Activated CD8-positive, alpha-beta memory T cell treated with anti-CD3 and anti-CD28 coated beads, Interleukin-2, amount 10 ng/mL, durations not matched to agents 7 days and 5 days (primary cell): ENCODE measurements around the gene CDH4. TPM values are rescaled to one million over a fixed set of nuclear protein-coding genes. Genes with fewer than 3 reads are reported as not detected.

ENCODE experiments used
- ATAC-seq: fragments of 150-1000 bp; cut with Tn5 transposase; one replicate; pipeline ENCODE4 v1.10.0; 2021; ENCODE audit warnings: moderate library complexity
- CTCF ChIA-PET: fragments of 350-600 bp; sonication (Branson Sonifier 250); formaldehyde crosslinking; loops from one replicate; lab custom pipeline; 2021; ENCODE audit warnings: antibody characterized with exemption; lab: Charles Lee
- DNase-seq: peaks from one replicate; pipeline ENCODE4 v3.0.0-alpha.2; 2020
- H3K27ac Mint-ChIP-seq: one replicate; pipeline ENCODE4 v1.8.0; 2021; ENCODE audit warnings: mild to moderate bottlenecking, mixed read lengths
- H3K27me3 Mint-ChIP-seq: one replicate; pipeline ENCODE4 v1.8.0; 2021; ENCODE audit warnings: mixed read lengths
- H3K36me3 Mint-ChIP-seq: one replicate; pipeline ENCODE4 v1.8.0; 2021; ENCODE audit warnings: mild to moderate bottlenecking, mixed read lengths
- H3K4me1 Mint-ChIP-seq: one replicate; pipeline ENCODE4 v1.8.0; 2021; ENCODE audit warnings: mixed read lengths
- H3K4me3 Mint-ChIP-seq: one replicate; pipeline ENCODE4 v1.8.0; 2021; ENCODE audit warnings: mild to moderate bottlenecking, moderate library complexity, mixed read lengths
- H3K9me3 Mint-ChIP-seq: one replicate; pipeline ENCODE4 v1.8.0; 2022; ENCODE audit warnings: low read depth, mixed read lengths
- total RNA-seq, 2 experiments: library from RNA; stranded (reverse); gene quantifications; one replicate each; pipeline ENCODE4 v1.2.3, GENCODE V29; 2021

The CDH4 gene
- total RNA-seq, 2 experiments from 2014 or later = 0.02 TPM; not detected in 1

DNA sequence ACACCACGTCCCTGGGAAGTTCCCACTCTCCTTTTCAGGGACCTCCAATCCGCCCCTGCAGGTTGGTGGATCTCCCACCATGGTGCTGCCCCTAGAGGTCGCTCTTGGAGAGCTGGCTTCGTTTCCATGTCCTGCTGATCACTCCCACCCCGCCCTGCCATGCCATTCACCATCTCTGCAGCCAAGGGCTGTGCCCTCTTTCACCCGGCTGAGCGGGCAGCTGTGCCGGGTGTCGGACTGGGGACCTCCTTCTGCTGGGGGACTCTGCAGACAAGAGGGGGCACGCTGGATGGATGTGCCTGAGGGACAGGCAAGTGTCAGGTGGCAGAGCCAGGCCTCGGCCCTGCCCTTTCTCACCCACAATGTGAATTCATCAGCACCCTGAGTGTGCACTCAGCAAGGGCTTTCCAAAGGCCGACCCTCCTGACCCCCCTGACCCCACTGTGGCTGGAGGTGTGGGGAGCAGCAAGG lies 347.0 kb downstream of the CDH4 start:
- Mint-ChIP-seq H3K4me1 (no peaks in the 10 kb centered on the region), H3K27ac (no peak overlapping the region), H3K27me3 (no peaks in the 10 kb centered on the region), H3K9me3 (peaks cover 7% of the 10 kb centered on the region), H3K36me3 (no peaks in the 10 kb centered on the region), H3K4me3 (no peak overlapping the region)
- ATAC-seq (no peak), DNase-seq (no peak)
- CTCF ChIA-PET = no interaction called here

DNA sequence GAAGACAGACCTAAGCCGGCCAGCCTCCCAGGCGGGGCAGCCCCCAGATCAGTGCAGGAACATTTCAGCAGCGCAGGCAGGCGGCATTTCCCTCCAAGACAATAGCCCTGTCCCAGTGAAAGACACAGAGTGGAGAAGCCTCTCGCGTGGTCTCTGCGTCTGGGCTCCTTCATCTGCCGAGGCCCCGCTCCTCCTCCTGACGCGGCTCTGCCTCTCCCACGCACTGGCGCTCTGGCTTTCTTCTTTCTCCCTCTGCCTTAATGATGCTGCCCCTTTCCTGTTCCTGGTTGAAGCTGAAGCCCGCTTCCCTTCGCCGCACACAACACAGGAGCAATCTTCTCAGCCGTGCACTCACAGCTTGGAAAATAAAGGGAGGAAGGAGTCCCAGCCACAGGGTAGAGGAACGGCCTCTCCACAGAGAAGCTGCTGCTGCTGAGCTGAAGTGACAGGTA lies 347.5 kb downstream of the CDH4 start:
- H3K27me3 Mint-ChIP-seq = no peaks in the 10 kb centered on the region
- H3K4me3 Mint-ChIP-seq = no peak overlapping the region
- H3K4me1 Mint-ChIP-seq = no peaks in the 10 kb centered on the region
- ATAC-seq (no peak), DNase-seq (no peak)
- no peaks in the 10 kb centered on the region for H3K36me3 Mint-ChIP-seq
- H3K27ac Mint-ChIP-seq = no peak overlapping the region
- peaks cover 9% of the 10 kb centered on the region for H3K9me3 Mint-ChIP-seq
- CTCF ChIA-PET = no interaction called here

DNA sequence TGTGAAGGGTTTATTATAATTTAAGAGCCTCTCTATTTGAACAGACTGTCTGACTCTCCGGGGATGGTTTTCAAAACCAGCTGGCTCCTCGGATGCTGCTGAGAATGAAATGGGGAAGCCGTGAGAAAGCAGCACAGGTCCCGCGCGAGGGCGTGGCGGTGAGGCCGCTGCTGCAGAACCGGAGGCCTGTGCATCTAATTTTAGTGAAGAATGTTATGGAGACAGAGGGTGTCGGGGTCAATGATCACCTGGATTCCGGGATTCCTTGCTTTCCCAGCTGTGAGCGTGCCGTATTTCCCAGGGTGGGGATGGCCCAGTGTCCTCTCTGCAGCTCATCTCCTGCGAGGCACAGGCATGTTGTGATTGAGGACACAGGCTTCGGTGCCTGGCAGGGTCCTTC lies 348.0 kb downstream of the CDH4 start:
- DNase-seq (no peak), ATAC-seq (no peak)
- Mint-ChIP-seq H3K4me1 (no peaks in the 10 kb centered on the region), H3K9me3 (peaks cover 10% of the 10 kb centered on the region), H3K36me3 (no peaks in the 10 kb centered on the region), H3K27ac (no peak overlapping the region), H3K27me3 (no peaks in the 10 kb centered on the region), H3K4me3 (no peak overlapping the region)
- CTCF ChIA-PET = no interaction called here

DNA sequence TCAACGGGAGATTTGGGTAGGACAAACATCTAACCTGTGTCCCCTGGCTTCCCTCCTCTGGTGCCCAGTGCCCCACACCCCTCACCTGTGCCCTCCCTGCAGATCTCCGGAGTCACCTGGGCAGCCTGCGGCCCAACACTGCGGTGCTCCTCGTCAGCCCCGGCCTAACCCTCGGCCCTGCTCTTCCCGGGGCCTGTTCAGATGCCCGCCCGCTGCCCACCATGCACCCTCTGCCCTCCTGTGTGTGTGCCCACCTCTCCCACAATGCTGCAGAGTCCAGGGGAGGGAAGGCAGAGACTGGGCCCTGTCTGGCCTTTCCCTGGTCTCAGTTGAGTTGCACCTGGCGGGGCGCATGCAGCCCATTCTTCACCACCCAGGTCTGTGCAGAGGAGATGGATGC lies 349.3 kb downstream of the CDH4 start:
- no peak for ATAC-seq
- H3K27ac Mint-ChIP-seq = no peak overlapping the region
- no peaks in the 10 kb centered on the region for H3K36me3 Mint-ChIP-seq
- H3K27me3 Mint-ChIP-seq = no peaks in the 10 kb centered on the region
- peaks cover 7% of the 10 kb centered on the region for H3K9me3 Mint-ChIP-seq
- no peak for DNase-seq
- no peak overlapping the region for H3K4me3 Mint-ChIP-seq
- CTCF ChIA-PET = no interaction called here
- no peaks in the 10 kb centered on the region for H3K4me1 Mint-ChIP-seq

DNA sequence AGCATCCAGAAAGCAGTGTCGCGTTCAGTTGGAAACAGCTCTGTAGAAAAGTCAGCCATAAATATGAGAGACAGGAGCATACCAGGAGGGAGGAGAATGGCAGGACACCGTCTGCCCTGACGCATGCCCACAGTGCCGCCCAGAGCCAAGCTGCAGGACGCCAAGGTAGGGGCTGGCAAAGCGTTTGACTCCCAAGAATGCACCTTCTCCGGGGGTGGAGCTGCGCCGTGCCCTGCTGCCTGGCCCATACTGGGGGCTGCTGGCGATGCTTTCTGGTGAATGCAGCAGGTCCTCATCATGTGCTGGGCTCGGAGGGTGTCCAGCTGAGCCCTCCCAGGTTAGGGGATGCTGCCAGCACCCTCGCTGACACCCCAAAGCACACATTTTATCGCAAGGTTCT lies 349.8 kb downstream of the CDH4 start:
- Mint-ChIP-seq H3K4me3 (no peak overlapping the region), H3K36me3 (no peaks in the 10 kb centered on the region), H3K4me1 (no peaks in the 10 kb centered on the region), H3K9me3 (peaks cover 4% of the 10 kb centered on the region), H3K27ac (no peak overlapping the region), H3K27me3 (no peaks in the 10 kb centered on the region)
- CTCF ChIA-PET = no interaction called here
- no peak for ATAC-seq
- DNase-seq = no peak

DNA sequence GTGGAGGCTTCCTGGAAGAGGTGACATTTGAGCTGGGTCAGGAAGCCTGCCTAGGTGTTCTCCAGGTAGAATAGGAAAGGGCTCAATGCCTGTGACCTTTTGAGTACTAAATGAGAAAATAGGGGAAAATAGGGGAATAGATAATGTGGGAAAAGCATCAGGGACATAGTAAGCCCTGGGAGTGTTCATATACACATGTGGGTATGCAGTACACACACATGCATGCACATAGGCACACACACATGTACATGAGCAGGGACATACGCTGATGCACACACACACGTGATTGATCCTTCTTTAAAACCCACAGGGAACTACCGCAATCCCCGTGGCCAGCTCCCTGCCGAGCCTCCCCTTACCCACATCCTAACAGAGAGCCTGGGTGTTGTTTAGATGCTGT lies 351.7 kb downstream of the CDH4 start:
- H3K4me1 Mint-ChIP-seq = no peaks in the 10 kb centered on the region
- H3K9me3 Mint-ChIP-seq = peaks cover 2% of the 10 kb centered on the region
- H3K27ac Mint-ChIP-seq = no peak overlapping the region
- no peak for DNase-seq
- CTCF ChIA-PET = no interaction called here
- ATAC-seq = no peak
- H3K4me3 Mint-ChIP-seq = no peak overlapping the region
- H3K27me3 Mint-ChIP-seq = no peaks in the 10 kb centered on the region
- no peaks in the 10 kb centered on the region for H3K36me3 Mint-ChIP-seq

DNA sequence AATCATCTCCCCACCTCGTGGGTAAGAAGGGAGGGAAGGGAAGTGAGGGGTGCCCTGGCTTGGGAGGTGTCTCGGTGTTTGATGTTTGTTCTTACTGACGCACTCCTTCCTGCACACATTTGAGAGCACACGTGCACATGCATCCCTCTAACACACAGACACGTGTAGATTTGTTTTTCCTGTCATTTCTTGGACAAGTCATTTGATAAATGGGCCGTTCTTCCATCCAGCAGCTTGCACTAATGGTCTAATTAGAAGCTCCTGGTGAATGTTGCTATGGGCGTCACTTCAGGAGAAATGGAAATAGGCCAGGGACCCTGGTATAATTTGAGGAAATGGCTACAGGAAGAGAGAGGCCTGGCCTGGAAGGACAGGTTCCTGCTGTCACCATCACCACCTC lies 352.5 kb downstream of the CDH4 start:
- no peak overlapping the region for H3K4me3 Mint-ChIP-seq
- no peak overlapping the region for H3K27ac Mint-ChIP-seq
- H3K27me3 Mint-ChIP-seq = no peaks in the 10 kb centered on the region
- peaks cover 2% of the 10 kb centered on the region for H3K9me3 Mint-ChIP-seq
- H3K36me3 Mint-ChIP-seq = no peaks in the 10 kb centered on the region
- CTCF ChIA-PET = no interaction called here
- H3K4me1 Mint-ChIP-seq = no peaks in the 10 kb centered on the region
- DNase-seq (no peak), ATAC-seq (no peak)

DNA sequence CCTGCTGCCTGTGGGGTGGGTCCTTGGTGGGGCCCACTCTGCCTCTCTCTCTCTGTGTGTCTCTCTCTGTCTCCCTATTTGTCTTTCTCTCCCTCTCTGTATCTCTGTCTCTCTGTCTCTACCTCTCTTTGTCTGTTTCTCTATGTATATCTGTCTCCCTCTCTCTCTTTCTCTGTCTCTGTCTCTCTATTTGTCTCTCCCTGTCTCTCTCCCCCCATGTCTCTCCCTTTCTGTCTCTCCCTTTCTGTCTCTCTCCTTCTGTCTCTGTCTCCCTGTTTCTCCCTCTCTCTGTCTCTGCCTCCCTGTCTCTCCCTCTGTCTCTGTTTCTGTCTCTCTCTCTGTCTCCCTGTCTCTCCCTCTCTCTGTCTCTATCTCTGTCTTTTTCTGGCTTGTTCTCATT lies 353.2 kb downstream of the CDH4 start:
- CTCF ChIA-PET = no interaction called here
- Mint-ChIP-seq H3K27ac (no peak overlapping the region), H3K4me1 (no peaks in the 10 kb centered on the region), H3K27me3 (no peaks in the 10 kb centered on the region), H3K9me3 (peaks cover 5% of the 10 kb centered on the region), H3K4me3 (no peak overlapping the region), H3K36me3 (no peaks in the 10 kb centered on the region)
- no peak for ATAC-seq
- no peak for DNase-seq

DNA sequence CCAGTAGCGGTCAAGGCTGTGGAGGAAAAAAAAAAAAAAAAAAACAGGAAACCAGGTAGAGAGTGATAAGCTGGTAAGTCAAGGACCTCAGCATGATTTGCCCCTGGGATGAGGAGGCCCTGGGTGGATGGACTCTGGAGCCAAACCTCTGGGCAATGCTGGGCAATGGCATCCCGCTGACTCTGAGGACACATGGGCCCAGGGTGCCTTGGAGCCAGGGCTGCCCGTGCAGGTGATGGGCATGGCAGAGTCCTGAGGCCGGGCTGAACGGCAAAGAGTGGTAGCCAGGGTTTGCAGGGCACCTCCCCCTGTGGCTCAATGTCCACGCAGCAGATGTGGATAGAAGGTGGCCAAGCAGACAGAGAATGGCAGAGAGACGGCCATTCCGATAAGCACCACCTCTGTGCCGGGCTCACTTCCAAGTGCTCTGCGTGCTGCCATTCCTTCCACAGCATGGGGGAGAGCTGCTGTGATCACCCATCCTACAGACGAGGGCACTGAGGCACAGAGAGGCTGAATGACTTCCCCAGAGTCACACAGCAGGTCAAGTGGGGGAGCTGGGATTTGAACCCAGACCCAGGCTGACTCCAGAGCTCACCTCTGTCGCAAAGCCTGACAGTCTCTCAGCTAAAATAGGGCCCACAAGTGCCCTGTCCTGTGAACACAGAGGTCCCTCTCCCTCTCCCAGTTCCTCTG lies 353.9 kb downstream of the CDH4 start:
- ATAC-seq (no peak), DNase-seq (no peak)
- H3K36me3 Mint-ChIP-seq = no peaks in the 10 kb centered on the region
- CTCF ChIA-PET = no interaction called here
- no peaks in the 10 kb centered on the region for H3K4me1 Mint-ChIP-seq
- H3K27me3 Mint-ChIP-seq = no peaks in the 10 kb centered on the region
- H3K4me3 Mint-ChIP-seq = no peak overlapping the region
- H3K9me3 Mint-ChIP-seq = peaks cover 5% of the 10 kb centered on the region
- H3K27ac Mint-ChIP-seq = no peak overlapping the region

DNA sequence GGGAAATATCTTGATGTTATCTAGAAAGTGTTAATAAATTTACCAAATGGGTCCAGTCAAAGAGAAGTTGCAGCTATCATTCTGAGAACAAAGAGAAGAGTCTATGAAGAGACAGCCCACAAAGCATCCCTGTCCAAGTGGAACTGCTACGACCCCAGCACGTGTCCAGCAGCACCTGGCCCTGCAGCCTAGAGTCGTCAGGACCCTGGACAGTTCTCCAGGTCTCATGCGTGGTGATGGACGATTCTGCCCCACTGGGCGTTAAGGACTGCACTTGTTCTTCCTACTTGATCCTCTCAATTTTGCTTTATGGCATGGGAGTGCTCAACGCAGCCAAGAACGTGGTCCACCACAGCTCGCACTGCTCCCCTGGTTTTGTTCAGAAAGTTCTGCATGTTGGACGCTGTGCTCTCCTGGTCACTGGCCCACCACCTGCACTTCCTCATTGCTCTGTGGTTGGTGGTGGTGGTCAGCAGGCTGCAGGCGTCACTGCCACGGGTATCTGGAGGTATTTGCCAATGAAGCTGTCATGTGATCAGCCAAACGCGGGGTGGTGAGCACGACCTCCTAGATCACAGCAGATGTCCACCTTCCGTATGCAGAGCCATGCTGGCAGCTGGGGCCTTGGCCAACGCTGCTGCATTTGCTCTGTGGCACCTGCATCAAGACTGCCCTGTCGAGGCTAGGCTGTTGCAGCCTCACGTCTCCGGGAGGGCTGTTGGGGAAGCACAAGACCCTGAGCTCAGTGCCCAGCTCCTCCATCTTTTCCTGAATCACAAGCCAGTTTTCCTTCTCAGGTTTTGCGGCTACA lies 356.4 kb downstream of the CDH4 start:
- DNase-seq (no peak), ATAC-seq (no peak)
- CTCF ChIA-PET = no interaction called here
- Mint-ChIP-seq H3K9me3 (peaks cover 12% of the 10 kb centered on the region), H3K4me3 (no peak overlapping the region), H3K27me3 (no peaks in the 10 kb centered on the region), H3K4me1 (no peaks in the 10 kb centered on the region), H3K36me3 (no peaks in the 10 kb centered on the region), H3K27ac (no peak overlapping the region)

DNA sequence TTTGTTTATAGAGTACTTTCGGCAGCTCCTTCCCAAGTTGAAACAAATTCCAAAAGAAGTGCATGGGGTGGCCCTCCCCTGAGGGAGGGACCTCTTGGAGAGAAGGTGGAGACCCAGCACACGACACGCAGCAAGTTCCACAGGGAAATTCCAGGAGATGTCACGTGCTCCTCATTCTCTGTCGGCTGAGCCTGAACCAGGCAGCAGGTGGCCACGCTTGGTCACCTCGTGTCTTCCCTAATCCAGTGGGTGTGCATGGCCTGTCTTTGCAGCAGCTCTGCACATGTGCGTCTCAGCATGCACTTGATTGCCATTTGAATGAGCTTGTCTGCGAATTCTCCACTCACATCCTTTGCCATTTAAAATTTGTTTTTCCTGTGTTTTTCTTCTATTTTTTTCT lies 357.4 kb downstream of the CDH4 start:
- Mint-ChIP-seq H3K4me3 (no peak overlapping the region), H3K27ac (no peak overlapping the region), H3K36me3 (no peaks in the 10 kb centered on the region), H3K9me3 (peaks cover 11% of the 10 kb centered on the region), H3K27me3 (no peaks in the 10 kb centered on the region), H3K4me1 (no peaks in the 10 kb centered on the region)
- CTCF ChIA-PET = no interaction called here
- no peak for ATAC-seq
- no peak for DNase-seq

DNA sequence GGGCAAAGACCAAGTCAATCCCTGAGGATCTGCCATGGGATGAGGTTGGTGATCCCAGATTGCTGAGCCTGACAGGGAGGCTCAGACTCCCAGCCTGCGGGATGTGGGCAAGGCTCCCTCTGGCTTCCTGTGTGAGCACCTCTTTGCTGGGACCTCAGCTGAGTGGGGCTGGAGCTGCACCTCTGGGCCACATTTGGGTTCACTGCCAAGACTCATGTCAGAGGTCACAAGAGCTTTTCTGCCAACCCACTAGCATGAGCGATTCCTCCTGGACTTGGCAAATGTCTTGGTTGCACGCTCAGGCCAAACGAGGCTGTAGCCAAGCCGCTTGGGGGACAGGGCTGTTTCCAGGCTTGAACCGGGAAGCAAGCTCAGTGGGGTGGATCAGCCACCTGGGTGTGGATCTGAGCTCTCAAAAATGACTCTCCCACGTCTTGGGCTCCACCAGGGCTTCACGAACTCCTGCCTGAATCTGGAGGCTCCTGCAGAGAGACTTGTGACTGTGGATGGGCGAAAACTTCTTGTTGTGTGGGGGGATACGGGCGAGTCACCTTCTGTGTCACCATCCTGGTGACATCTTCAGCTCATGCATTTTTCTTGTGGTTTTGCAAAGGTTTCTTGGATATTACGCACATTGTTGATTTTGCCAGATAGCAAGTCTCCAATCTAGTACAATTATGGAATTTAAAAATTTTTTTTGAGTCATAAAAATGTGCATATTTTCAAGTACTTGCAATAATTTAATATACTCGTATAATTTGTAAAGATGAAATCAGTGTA lies 359.5 kb downstream of the CDH4 start:
- H3K9me3 Mint-ChIP-seq = peaks cover 10% of the 10 kb centered on the region
- ATAC-seq (no peak), DNase-seq (no peak)
- no peak overlapping the region for H3K4me3 Mint-ChIP-seq
- no peak overlapping the region for H3K27ac Mint-ChIP-seq
- H3K27me3 Mint-ChIP-seq = no peaks in the 10 kb centered on the region
- no peaks in the 10 kb centered on the region for H3K36me3 Mint-ChIP-seq
- CTCF ChIA-PET = no interaction called here
- no peaks in the 10 kb centered on the region for H3K4me1 Mint-ChIP-seq

DNA sequence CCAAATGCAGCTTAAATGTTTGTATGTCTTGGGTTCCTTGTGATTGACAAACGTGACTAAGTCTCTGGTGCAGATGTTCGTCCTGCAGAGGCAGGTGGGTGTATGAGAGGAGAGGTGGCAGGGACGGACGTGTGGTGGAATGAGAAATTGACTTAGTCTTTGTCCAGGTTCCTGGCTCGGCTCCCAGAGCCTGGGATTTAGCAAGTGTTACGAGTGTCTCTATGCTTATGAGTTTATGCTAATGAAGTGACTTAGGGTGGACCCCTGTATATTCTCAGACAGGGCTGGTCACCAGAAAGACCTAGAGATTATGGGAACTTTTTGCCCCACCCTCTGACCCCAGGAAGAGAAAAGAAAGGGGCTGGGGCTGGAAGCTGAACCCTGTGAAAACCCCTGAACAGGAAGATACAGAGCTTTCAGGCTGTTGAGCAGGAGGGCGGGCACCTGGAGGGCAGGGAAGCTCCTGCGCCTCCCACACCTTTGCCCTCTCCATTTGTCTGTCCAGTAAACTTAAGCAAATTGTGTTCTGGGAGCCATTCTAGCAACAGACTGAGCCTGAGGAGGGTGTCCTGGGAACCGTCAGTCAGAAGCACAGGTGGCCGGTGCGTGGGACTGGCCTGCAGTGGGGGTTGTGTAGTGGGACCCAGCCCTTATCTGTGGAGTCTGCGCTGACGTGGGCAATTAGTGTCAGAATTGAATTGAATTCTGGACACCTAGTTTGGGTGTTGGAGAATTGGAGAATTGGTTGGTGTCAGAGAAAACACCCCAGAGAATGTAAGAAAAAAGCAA lies 362.1 kb downstream of the CDH4 start:
- Mint-ChIP-seq H3K4me3 (no peak overlapping the region), H3K27ac (no peak overlapping the region), H3K27me3 (no peaks in the 10 kb centered on the region), H3K4me1 (no peaks in the 10 kb centered on the region), H3K9me3 (peaks cover 10% of the 10 kb centered on the region), H3K36me3 (no peaks in the 10 kb centered on the region)
- no peak for DNase-seq
- no peak for ATAC-seq
- CTCF ChIA-PET = no interaction called here
